HCT116 (cell line): ENCODE results near the gene ELMOD3. TPM values are rescaled to one million over a fixed set of nuclear protein-coding genes. Genes with fewer than 3 reads are reported as not detected.

Experiments used
- ATAC-seq: fragments of 200-7000 bp; cut with Tn5 transposase; 2 replicates; pipeline ENCODE4 v1.9.1; 2020; ENCODE audit warnings: mild to moderate bottlenecking, moderate library complexity
- BruUV-seq: library from RNA; stranded (reverse); fragments of 400-500 nt; replicated peaks from 2 replicates; lab custom pipeline; 2021; lab: Mats Ljungman, UMichigan
- CTCF ChIA-PET: fragments of 300-600 bp; sonication (Branson Sonifier 250); formaldehyde crosslinking; loops from one replicate; lab custom pipeline; 2021; ENCODE audit warnings: antibody characterized with exemption; lab: Charles Lee
- POLR2A ChIA-PET: fragments of 300-600, 350-600 bp; sonication (Branson Sonifier 250); formaldehyde crosslinking; loops from one replicate; lab custom pipeline; 2021; ENCODE audit warnings: antibody characterized with exemption; lab: Charles Lee
- RAD21 ChIA-PET, 2 experiments: fragments of 300-600 bp; sonication (Branson Sonifier 250); formaldehyde crosslinking; loops; one replicate each; lab custom pipeline; 2023; ENCODE audit warnings: low total read pairs in 2 of 2; ENCODE audit not compliant: uncharacterized antibody in 2 of 2, unreplicated experiment in 2 of 2, low non-redundant PET in 1 of 2; lab: Charles Lee
- DNase-seq: peaks from one replicate; pipeline ENCODE4 v3.0.0-alpha.2; 2010; ENCODE audit warnings: low read depth, low spot score
- H2AFZ ChIP-seq: fragments of 200-600 bp; shearing (Covaris generic), sonication (generic); 2 replicates; pipeline ENCODE4 v1.6.1; 2017; ENCODE audit warnings: low read depth, mixed run types, mixed read lengths, antibody characterized with exemption, low read length; ENCODE audit not compliant: poor library complexity, severe bottlenecking
- H3K27ac ChIP-seq: 2 replicates; pipeline ENCODE4 v1.5.1; 2012; ENCODE audit warnings: low read depth, low read length
- H3K27me3 ChIP-seq: fragments of 200-600 bp; sonication (generic); 2 replicates; pipeline ENCODE4 v1.6.1; 2016; ENCODE audit warnings: mixed run types, low read length, mixed read lengths; ENCODE audit not compliant: insufficient read depth
- H3K36me3 ChIP-seq, 2 experiments: fragments of 200-500 bp in 1 of 2; fragments of 200-600 bp in 1 of 2; sonication (Bioruptor generic) in 1 of 2; sonication (generic) in 1 of 2; 2 replicates each; pipeline versions ENCODE4 v1.5.1 to v1.6.1; 2014 to 2016; ENCODE audit warnings: low read length in 2 of 2, inconsistent platforms in 1 of 2, mixed read lengths in 1 of 2, mixed run types in 1 of 2; ENCODE audit not compliant: insufficient read depth in 2 of 2, control insufficient read depth in 1 of 2
- H3K4me1 ChIP-seq, 2 experiments: fragments of 200-600 bp in 1 of 2; sonication (generic) in 1 of 2; 2 replicates each; pipeline versions ENCODE4 v1.5.1 to v1.6.1; 2012 to 2017; ENCODE audit warnings: low read length in 2 of 2, inconsistent platforms in 1 of 2, mild to moderate bottlenecking in 1 of 2, mixed read lengths in 1 of 2, mixed run types in 1 of 2, moderate library complexity in 1 of 2; ENCODE audit not compliant: insufficient read depth in 2 of 2, control insufficient read depth in 1 of 2
- H3K4me2 ChIP-seq: fragments of 200-600 bp; sonication (generic); 2 replicates; pipeline ENCODE4 v1.6.1; 2017; ENCODE audit warnings: mixed run types, low read length, mixed read lengths
- H3K4me3 ChIP-seq, 2 experiments: fragments of 200-600 bp in 1 of 2; sonication (generic) in 1 of 2; replicated peaks in 1 of 2; 2 replicates each; pipeline ENCODE4 v1.5.1; 2011 to 2016; ENCODE audit warnings: low read length in 2 of 2, control low read depth in 1 of 2, low read depth in 1 of 2, mild to moderate bottlenecking in 1 of 2, mixed read lengths in 1 of 2, mixed run types in 1 of 2
- H3K79me2 ChIP-seq: fragments of 200-600 bp; sonication (generic); 2 replicates; pipeline ENCODE4 v1.6.1; 2017; ENCODE audit warnings: mild to moderate bottlenecking, mixed run types, low read length, moderate library complexity, mixed read lengths; ENCODE audit not compliant: insufficient read depth
- H3K9ac ChIP-seq: fragments of 200-600 bp; sonication (generic); 2 replicates; pipeline ENCODE4 v1.6.1; 2016; ENCODE audit warnings: low read length, mixed read lengths
- H3K9me2 ChIP-seq: fragments of 200-600 bp; sonication (generic), shearing (Covaris generic); 2 replicates; pipeline ENCODE4 v1.6.1; 2017; ENCODE audit warnings: mixed run types, mild to moderate bottlenecking, moderate library complexity; ENCODE audit not compliant: insufficient read depth
- H3K9me3 ChIP-seq, 2 experiments: fragments of 200-500 bp in 1 of 2; fragments of 200-600 bp in 1 of 2; sonication (Bioruptor generic) in 1 of 2; sonication (generic) in 1 of 2; 2 replicates each; pipeline ENCODE4 v1.6.1; 2014 to 2017; ENCODE audit warnings: low read length in 2 of 2, mixed read lengths in 2 of 2, inconsistent platforms in 1 of 2, low read depth in 1 of 2, mild to moderate bottlenecking in 1 of 2, mixed run types in 1 of 2, moderate library complexity in 1 of 2; ENCODE audit not compliant: control insufficient read depth in 1 of 2, insufficient read depth in 1 of 2
- H4K20me1 ChIP-seq: fragments of 200-600 bp; sonication (generic), shearing (Covaris generic); 2 replicates; pipeline ENCODE4 v1.6.1; 2017; ENCODE audit warnings: mixed run types, mild to moderate bottlenecking, moderate library complexity; ENCODE audit not compliant: insufficient read depth
- EGR1 ChIP-seq: IDR thresholded peaks from 2 replicates; pipeline ENCODE4 v1.6.1; 2012; ENCODE audit warnings: low read depth
- EZH2 ChIP-seq: fragments of 200-600 bp; sonication (generic); IDR thresholded peaks from 2 replicates; pipeline ENCODE4 v1.6.1; 2017; ENCODE audit warnings: antibody characterized with exemption, mixed run types
- EZH2phosphoT487 ChIP-seq: fragments of 200-600 bp; IDR thresholded peaks from 2 replicates; pipeline ENCODE4 v1.6.1; 2018; ENCODE audit warnings: antibody characterized with exemption, borderline replicate concordance
- JUND ChIP-seq: IDR thresholded peaks from 2 replicates; pipeline ENCODE4 v1.6.1; 2012
- SRF ChIP-seq: IDR thresholded peaks from 2 replicates; pipeline ENCODE4 v1.6.1; 2012; ENCODE audit warnings: low read depth
- ZFX ChIP-seq: fragments of 450-650 bp; IDR thresholded peaks from 2 replicates; pipeline ENCODE4 v1.6.1; 2017
- ZNF274 ChIP-seq: fragments of 200-500 bp; sonication (Bioruptor generic); IDR thresholded peaks from 2 replicates; pipeline ENCODE4 v1.6.1; 2014; ENCODE audit warnings: mild to moderate bottlenecking, low read depth, low read length, inconsistent platforms
- intact Hi-C: fragments of 100-400 bp; cut with micrococcal nuclease; formaldehyde crosslinking; loops from 2 replicates; pipeline ENCODE4 v1.10.0; 2022
- total RNA-seq: library from RNA; stranded (reverse); gene quantifications from one replicate; pipeline ENCODE4 v1.2.1, GENCODE V29; 2021; ENCODE audit not compliant: unreplicated experiment
- TF ChIP-seq, protein P1 (sequence below): IDR thresholded peaks from 2 replicates; pipeline ENCODE4 v1.6.1; 2012
- TF ChIP-seq, protein P2 (sequence below), 3 experiments: fragments of 200-600 bp in 1 of 3; sonication (generic) in 1 of 3; IDR thresholded peaks in 2 of 3; conservative IDR thresholded peaks in 1 of 3; 2 replicates each; pipeline ENCODE4 v1.5.1; 2012 to 2017; ENCODE audit warnings: low read depth in 2 of 3, low read length in 2 of 3, antibody characterized with exemption in 1 of 3, borderline replicate concordance in 1 of 3, control low read depth in 1 of 3, mild to moderate bottlenecking in 1 of 3, mixed read lengths in 1 of 3, mixed run types in 1 of 3, moderate library complexity in 1 of 3; ENCODE audit not compliant: insufficient read depth in 1 of 3
- TF ChIP-seq, protein P3 (sequence below): IDR thresholded peaks from 2 replicates; pipeline ENCODE4 v1.6.1; 2012; ENCODE audit warnings: low read depth
- TF ChIP-seq, protein P4 (sequence below): IDR thresholded peaks from 2 replicates; pipeline ENCODE4 v1.6.1; 2011; ENCODE audit warnings: mild to moderate bottlenecking, low read length, moderate library complexity; ENCODE audit not compliant: insufficient replicate concordance; ENCODE audit errors: extremely low read depth

The ELMOD3 gene
- total RNA-seq, 1 experiment from 2014 or later, result 9.2 TPM

DNA sequence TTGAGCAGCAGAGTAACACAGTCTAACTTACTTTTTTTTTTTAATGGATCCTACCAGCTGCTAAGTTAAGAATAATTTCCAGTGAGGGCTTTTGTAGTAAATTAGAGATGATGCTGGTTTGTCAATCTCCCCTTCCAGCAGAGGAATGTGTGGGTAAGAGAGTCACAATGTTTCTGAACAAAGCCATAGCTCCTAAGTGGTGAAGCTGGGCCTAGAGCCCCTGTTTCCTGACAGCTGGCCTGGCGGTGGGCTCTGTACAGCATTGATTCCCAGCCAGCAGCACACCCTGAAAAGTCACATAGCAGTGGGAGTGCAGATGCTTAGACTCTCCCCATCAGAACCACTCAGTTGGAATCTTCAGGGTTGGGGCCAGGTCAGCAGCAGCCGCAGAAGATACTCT, 31.2 kb downstream of the ELMOD3 start:
- RAD21 ChIA-PET, result no interaction called here
- BruUV-seq, result no TSS peak
- Histone ChIP-seq H3K4me1 (no peaks in the 10 kb centered on the region), H3K79me2 (no peaks in the 10 kb centered on the region), H3K36me3 (peaks cover 0 to 8% of the 10 kb centered on the region in 2 experiments; a peak in 2 of 4 replicates), H3K9ac (no peak overlapping the region), H3K27ac (no peak overlapping the region), H3K4me3 (no peak overlapping the region), H3K9me2 (no peaks in the 10 kb centered on the region), H4K20me1 (no peaks in the 10 kb centered on the region), H3K4me2 (no peak overlapping the region), H3K27me3 (no peaks in the 10 kb centered on the region), H3K9me3 (no peaks in the 10 kb centered on the region), H2AFZ (no peak overlapping the region)
- intact Hi-C loops, result no loop called here
- TF ChIP-seq, protein P1, sequence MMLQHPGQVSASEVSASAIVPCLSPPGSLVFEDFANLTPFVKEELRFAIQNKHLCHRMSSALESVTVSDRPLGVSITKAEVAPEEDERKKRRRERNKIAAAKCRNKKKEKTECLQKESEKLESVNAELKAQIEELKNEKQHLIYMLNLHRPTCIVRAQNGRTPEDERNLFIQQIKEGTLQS, result no peak
- TF ChIP-seq EZH2 (no peak), JUND (no peak), SRF (no peak), ZFX (no peak), EGR1 (no peak), EZH2phosphoT487 (no peak), ZNF274 (no peak)
- TF ChIP-seq, protein P2, sequence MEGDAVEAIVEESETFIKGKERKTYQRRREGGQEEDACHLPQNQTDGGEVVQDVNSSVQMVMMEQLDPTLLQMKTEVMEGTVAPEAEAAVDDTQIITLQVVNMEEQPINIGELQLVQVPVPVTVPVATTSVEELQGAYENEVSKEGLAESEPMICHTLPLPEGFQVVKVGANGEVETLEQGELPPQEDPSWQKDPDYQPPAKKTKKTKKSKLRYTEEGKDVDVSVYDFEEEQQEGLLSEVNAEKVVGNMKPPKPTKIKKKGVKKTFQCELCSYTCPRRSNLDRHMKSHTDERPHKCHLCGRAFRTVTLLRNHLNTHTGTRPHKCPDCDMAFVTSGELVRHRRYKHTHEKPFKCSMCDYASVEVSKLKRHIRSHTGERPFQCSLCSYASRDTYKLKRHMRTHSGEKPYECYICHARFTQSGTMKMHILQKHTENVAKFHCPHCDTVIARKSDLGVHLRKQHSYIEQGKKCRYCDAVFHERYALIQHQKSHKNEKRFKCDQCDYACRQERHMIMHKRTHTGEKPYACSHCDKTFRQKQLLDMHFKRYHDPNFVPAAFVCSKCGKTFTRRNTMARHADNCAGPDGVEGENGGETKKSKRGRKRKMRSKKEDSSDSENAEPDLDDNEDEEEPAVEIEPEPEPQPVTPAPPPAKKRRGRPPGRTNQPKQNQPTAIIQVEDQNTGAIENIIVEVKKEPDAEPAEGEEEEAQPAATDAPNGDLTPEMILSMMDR (IDR thresholded peaks at IDR 0.05 in 2 of 3, conservative IDR thresholded peaks at IDR 0.05 in 1 of 3; ENCODE audit: borderline replicate concordance in 1 of 3, insufficient read depth in 1 of 3, low read depth in 2 of 3, low read length in 2 of 3), result no peak
- TF ChIP-seq, protein P3, sequence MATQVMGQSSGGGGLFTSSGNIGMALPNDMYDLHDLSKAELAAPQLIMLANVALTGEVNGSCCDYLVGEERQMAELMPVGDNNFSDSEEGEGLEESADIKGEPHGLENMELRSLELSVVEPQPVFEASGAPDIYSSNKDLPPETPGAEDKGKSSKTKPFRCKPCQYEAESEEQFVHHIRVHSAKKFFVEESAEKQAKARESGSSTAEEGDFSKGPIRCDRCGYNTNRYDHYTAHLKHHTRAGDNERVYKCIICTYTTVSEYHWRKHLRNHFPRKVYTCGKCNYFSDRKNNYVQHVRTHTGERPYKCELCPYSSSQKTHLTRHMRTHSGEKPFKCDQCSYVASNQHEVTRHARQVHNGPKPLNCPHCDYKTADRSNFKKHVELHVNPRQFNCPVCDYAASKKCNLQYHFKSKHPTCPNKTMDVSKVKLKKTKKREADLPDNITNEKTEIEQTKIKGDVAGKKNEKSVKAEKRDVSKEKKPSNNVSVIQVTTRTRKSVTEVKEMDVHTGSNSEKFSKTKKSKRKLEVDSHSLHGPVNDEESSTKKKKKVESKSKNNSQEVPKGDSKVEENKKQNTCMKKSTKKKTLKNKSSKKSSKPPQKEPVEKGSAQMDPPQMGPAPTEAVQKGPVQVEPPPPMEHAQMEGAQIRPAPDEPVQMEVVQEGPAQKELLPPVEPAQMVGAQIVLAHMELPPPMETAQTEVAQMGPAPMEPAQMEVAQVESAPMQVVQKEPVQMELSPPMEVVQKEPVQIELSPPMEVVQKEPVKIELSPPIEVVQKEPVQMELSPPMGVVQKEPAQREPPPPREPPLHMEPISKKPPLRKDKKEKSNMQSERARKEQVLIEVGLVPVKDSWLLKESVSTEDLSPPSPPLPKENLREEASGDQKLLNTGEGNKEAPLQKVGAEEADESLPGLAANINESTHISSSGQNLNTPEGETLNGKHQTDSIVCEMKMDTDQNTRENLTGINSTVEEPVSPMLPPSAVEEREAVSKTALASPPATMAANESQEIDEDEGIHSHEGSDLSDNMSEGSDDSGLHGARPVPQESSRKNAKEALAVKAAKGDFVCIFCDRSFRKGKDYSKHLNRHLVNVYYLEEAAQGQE, result no peak
- TF ChIP-seq, protein P4, sequence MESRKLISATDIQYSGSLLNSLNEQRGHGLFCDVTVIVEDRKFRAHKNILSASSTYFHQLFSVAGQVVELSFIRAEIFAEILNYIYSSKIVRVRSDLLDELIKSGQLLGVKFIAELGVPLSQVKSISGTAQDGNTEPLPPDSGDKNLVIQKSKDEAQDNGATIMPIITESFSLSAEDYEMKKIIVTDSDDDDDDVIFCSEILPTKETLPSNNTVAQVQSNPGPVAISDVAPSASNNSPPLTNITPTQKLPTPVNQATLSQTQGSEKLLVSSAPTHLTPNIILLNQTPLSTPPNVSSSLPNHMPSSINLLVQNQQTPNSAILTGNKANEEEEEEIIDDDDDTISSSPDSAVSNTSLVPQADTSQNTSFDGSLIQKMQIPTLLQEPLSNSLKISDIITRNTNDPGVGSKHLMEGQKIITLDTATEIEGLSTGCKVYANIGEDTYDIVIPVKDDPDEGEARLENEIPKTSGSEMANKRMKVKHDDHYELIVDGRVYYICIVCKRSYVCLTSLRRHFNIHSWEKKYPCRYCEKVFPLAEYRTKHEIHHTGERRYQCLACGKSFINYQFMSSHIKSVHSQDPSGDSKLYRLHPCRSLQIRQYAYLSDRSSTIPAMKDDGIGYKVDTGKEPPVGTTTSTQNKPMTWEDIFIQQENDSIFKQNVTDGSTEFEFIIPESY, result no peak
- ATAC-seq (no peak), DNase-seq (no peak)
- CTCF ChIA-PET, result interaction anchor here (1.0 kb wide), 1 partner anchor 166 kb away, joined by 3 read pairs; no protein-coding TSS in a partner anchor
- POLR2A ChIA-PET, result no interaction called here
